Endothelial cell of umbilical vein (primary cell): Measurements from ENCODE around the gene DHCR7. TPM values are rescaled to one million over a fixed set of nuclear protein-coding genes. Genes with fewer than 3 reads are reported as not detected.

Experiments
- BruUV-seq: library from RNA; stranded (reverse); fragments of 400-500 nt; replicated peaks from 2 replicates; lab custom pipeline; 2021; lab: Mats Ljungman, UMichigan
- CTCF ChIA-PET: fragments of 300-600, 350-600 bp; sonication (Branson Sonifier 250); formaldehyde crosslinking; loops from one replicate; lab custom pipeline; 2021; ENCODE audit warnings: antibody characterized with exemption, inconsistent platforms; lab: Charles Lee
- POLR2A ChIA-PET: fragments of 300-600, 350-600 bp; sonication (Branson Sonifier 250); formaldehyde crosslinking; loops from one replicate; lab custom pipeline; 2021; ENCODE audit warnings: antibody characterized with exemption, inconsistent platforms; lab: Charles Lee
- DNase-seq: peaks from one replicate; pipeline ENCODE4 v3.0.0-alpha.2; 2011; ENCODE audit warnings: low read depth, low spot score
- FAIRE-seq: peaks from 2 replicates; lab custom pipeline; 2011; peaks lifted over from hg19 to GRCh38; lab: Jason Lieb, UNC
- H2AFZ ChIP-seq: 2 replicates; pipeline ENCODE4 v1.6.0; 2012; ENCODE audit warnings: low read depth, low read length, control low read depth, inconsistent platforms
- H3K27ac ChIP-seq: 2 replicates; pipeline ENCODE4 v1.5.1; 2011; ENCODE audit warnings: low read depth, mild to moderate bottlenecking, control low read depth, low read length, moderate library complexity; ENCODE audit not compliant: insufficient read depth
- H3K27me3 ChIP-seq, 2 experiments: 2 replicates each; pipeline versions ENCODE4 v1.6.0 to v1.6.1; 2011; ENCODE audit warnings: low read length in 2 of 2, mixed read lengths in 1 of 2; ENCODE audit not compliant: control insufficient read depth in 2 of 2, insufficient read depth in 2 of 2
- H3K36me3 ChIP-seq, 2 experiments: 2 replicates in 1 of 2; 3 replicates in 1 of 2; pipeline ENCODE4 v1.5.1; 2011; ENCODE audit warnings: low read length in 2 of 2, mild to moderate bottlenecking in 1 of 2, moderate library complexity in 1 of 2; ENCODE audit not compliant: control insufficient read depth in 2 of 2, insufficient read depth in 2 of 2; ENCODE audit errors: extremely low read depth in 1 of 2
- H3K4me1 ChIP-seq: 3 replicates; pipeline ENCODE4 v1.5.1; 2011; ENCODE audit warnings: mild to moderate bottlenecking, low read length; ENCODE audit not compliant: control insufficient read depth, insufficient read depth; ENCODE audit errors: extremely low read depth
- H3K4me2 ChIP-seq: 2 replicates; pipeline ENCODE4 v1.6.1; 2011; ENCODE audit warnings: low read length, control low read depth, mixed read lengths; ENCODE audit not compliant: insufficient read depth
- H3K4me3 ChIP-seq, 3 experiments: fragments of 200-600 bp in 1 of 3; sonication (generic), shearing (Covaris generic) in 1 of 3; replicated peaks in 1 of 3; 2 replicates each; pipeline ENCODE4 v1.5.1; 2011 to 2016; ENCODE audit warnings: control low read depth in 3 of 3, low read length in 3 of 3, mild to moderate bottlenecking in 2 of 3, inconsistent platforms in 1 of 3, low read depth in 1 of 3, moderate library complexity in 1 of 3; ENCODE audit not compliant: insufficient read depth in 1 of 3
- H3K79me2 ChIP-seq: 2 replicates; pipeline ENCODE4 v1.6.0; 2012; ENCODE audit warnings: low read length, inconsistent platforms; ENCODE audit not compliant: control insufficient read depth, insufficient read depth
- H3K9ac ChIP-seq: replicated peaks from 2 replicates; pipeline ENCODE3; 2011; ENCODE audit warnings: low read length, control low read depth; ENCODE audit not compliant: insufficient read depth; ENCODE audit errors: extremely low read depth
- H3K9me1 ChIP-seq: replicated peaks from 3 replicates; pipeline ENCODE4 v1.6.0; 2011; ENCODE audit warnings: mild to moderate bottlenecking, low read length; ENCODE audit not compliant: control insufficient read depth, insufficient read depth; ENCODE audit errors: extremely low read depth
- H3K9me3 ChIP-seq: replicated peaks from 2 replicates; pipeline ENCODE4 v1.5.1; 2012; ENCODE audit warnings: low read length, inconsistent platforms; ENCODE audit not compliant: control insufficient read depth, insufficient read depth
- H4K20me1 ChIP-seq: replicated peaks from 2 replicates; pipeline ENCODE3; 2011; ENCODE audit warnings: mild to moderate bottlenecking, low read length; ENCODE audit not compliant: control insufficient read depth, insufficient read depth; ENCODE audit errors: extremely low read depth
- CTCF ChIP-seq, 2 donors: IDR thresholded peaks; 1 replicate in 1 of 2; 2 replicates in 1 of 2; pipeline ENCODE4 v1.5.1; 2011; ENCODE audit warnings: low read length in 2 of 2, mild to moderate bottlenecking in 2 of 2, moderate library complexity in 2 of 2, control low read depth in 1 of 2, inconsistent platforms in 1 of 2, low read depth in 1 of 2; ENCODE audit not compliant: insufficient read depth in 1 of 2; ENCODE audit errors: extremely low read depth in 1 of 2
- EZH2 ChIP-seq: IDR thresholded peaks from 2 replicates; pipeline ENCODE4 v1.6.1; 2012; ENCODE audit warnings: borderline replicate concordance, low read depth, mild to moderate bottlenecking, moderate library complexity, low read length, inconsistent platforms; ENCODE audit not compliant: severe bottlenecking
- FOS ChIP-seq: IDR thresholded peaks from 2 replicates; pipeline ENCODE4 v1.6.1; 2011; ENCODE audit warnings: mild to moderate bottlenecking, low read length, moderate library complexity, borderline replicate concordance; ENCODE audit not compliant: insufficient read depth
- GATA2 ChIP-seq: IDR thresholded peaks from 2 replicates; pipeline ENCODE4 v1.7.0; 2011; ENCODE audit warnings: low read depth, mild to moderate bottlenecking, moderate library complexity, mixed read lengths, low read length; ENCODE audit not compliant: insufficient read length, insufficient read depth
- JUN ChIP-seq: IDR thresholded peaks from 2 replicates; pipeline ENCODE4 v1.6.1; 2011; ENCODE audit warnings: borderline replicate concordance, low read depth; ENCODE audit not compliant: insufficient read length, insufficient read depth
- MAX ChIP-seq: IDR thresholded peaks from 2 replicates; pipeline ENCODE4 v1.6.1; 2011; ENCODE audit not compliant: insufficient read depth, insufficient read length
- MYC ChIP-seq: IDR thresholded peaks from one replicate; pipeline ENCODE4 v1.6.1; 2011; ENCODE audit warnings: mild to moderate bottlenecking, low read depth, low read length
- POLR2A ChIP-seq: IDR thresholded peaks from 2 replicates; pipeline ENCODE4 v1.6.1; 2012; ENCODE audit warnings: low read depth, mild to moderate bottlenecking, control low read depth, low read length
- POLR2AphosphoS5 ChIP-seq: IDR thresholded peaks from 2 replicates; pipeline ENCODE4 v1.6.1; 2012; ENCODE audit warnings: low read depth, mild to moderate bottlenecking, control low read depth, low read length, moderate library complexity; ENCODE audit not compliant: insufficient read depth
- dilution Hi-C: fragments of 300-500 bp; cut with MboI; formaldehyde crosslinking; loops from one replicate; pipeline ENCODE4 v1.15.0; 2019; ENCODE audit warnings: low sequenced_read_pairs; ENCODE audit not compliant: extremely low pct_ligation_motif_present
- intact Hi-C: fragments of 100-400 bp; cut with micrococcal nuclease; formaldehyde crosslinking; loops from one replicate; pipeline ENCODE4 v1.10.0; 2022
- polyA plus RNA-seq, 4 experiments: library from polyadenylated mRNA; depleted of rRNA in 3 of 4; stranded (reverse) in 3 of 4; unstranded in 1 of 4; fragments of >200 nt; gene quantifications; 2 replicates each; pipeline versions ENCODE4 v1.2.1 to v1.2.3, GENCODE V29; 2011 to 2012; ENCODE audit warnings: missing spikeins in 1 of 4
- total RNA-seq: library from RNA; stranded (reverse); gene quantifications from 2 replicates; pipeline ENCODE4 v1.2.3, GENCODE V29; 2021

Gene DHCR7
- total and polyA plus RNA-seq, 2 donors (not counting 3 experiments of a cell fraction or from before 2014, with no cell fraction given): 171 to 175 TPM

GRCh38 chr11:71406681-71407080, 41.5 kb downstream of the DHCR7 start:
- intact Hi-C loops: no loop called here
- FAIRE-seq: no peak
- Histone ChIP-seq H3K9me3 (no peaks in the 10 kb centered on the region), H4K20me1 (no peaks in the 10 kb centered on the region), H3K4me3 (no peak overlapping the region), H3K4me1 (no peaks in the 10 kb centered on the region), H3K4me2 (no peak overlapping the region), H2AFZ (no peak overlapping the region), H3K79me2 (no peaks in the 10 kb centered on the region), H3K36me3 (no peaks in the 10 kb centered on the region), H3K27me3 (no peaks in the 10 kb centered on the region), H3K9ac (no peak overlapping the region), H3K9me1 (no peaks in the 10 kb centered on the region), H3K27ac (no peak overlapping the region)
- CTCF ChIA-PET: no interaction called here
- dilution Hi-C loops: no loop called here
- POLR2A ChIA-PET: no interaction called here
- TF ChIP-seq GATA2: no peak
- no peak for TF ChIP-seq POLR2A
- no peak for TF ChIP-seq JUN
- TF ChIP-seq MYC: no peak
- TF ChIP-seq FOS: no peak
- TF ChIP-seq CTCF (IDR thresholded peaks at IDR 0.05; ENCODE audit: extremely low read depth in 1 of 2, insufficient read depth in 1 of 2, low read depth in 1 of 2, low read length in 2 of 2): no peak
- TF ChIP-seq EZH2: no peak
- TF ChIP-seq MAX: no peak
- no peak for TF ChIP-seq POLR2AphosphoS5
- DNase-seq: no peak
- no TSS peak for BruUV-seq
